HEK293T (cell line): ENCODE measurements around the gene COLGALT1.

ENCODE experiments used
- L3MBTL2 ChIP-seq: fragments of 450-650 bp; conservative IDR thresholded peaks from 2 replicates; pipeline ENCODE4 v1.6.1; 2016; ENCODE audit warnings: mild to moderate bottlenecking
- SP1 ChIP-seq: fragments of 450-650 bp; IDR thresholded peaks from 2 replicates; pipeline ENCODE4 v1.6.1; 2017

- TF ChIP-seq SP1 (no peak), L3MBTL2 (no peak)
Measured at GRCh38 chr19:17625043-17625442, 69.6 kb downstream of the COLGALT1 start.
